Fibroblast of peridontal ligament (primary cell): Measurements from ENCODE around the gene ARTN.

Experiments
- DNase-seq: peaks from one replicate; pipeline ENCODE4 v3.0.0-alpha.2; 2010; ENCODE audit errors: extremely low read depth

The ARTN gene

DNA sequence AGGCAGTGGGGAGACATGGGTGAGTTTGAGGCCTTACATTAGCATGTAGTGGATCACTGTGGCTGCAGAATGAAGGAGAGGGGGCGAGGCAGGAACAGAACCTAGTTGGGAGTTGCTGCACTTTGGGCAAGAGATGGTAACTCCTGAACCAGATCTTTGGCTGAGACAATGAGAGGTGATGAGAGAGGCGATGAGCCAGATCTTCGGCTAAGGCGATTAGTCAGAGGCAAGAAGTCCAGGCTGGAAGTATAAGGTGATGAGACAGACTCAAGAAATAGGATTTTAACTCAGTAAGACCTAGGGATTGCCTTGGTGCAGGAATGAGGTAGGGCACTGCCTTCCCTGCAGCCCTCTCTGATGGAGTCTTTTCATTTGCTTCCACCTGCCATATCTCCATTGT, 9.1 kb upstream of the ARTN start:
- no peak for DNase-seq

DNA sequence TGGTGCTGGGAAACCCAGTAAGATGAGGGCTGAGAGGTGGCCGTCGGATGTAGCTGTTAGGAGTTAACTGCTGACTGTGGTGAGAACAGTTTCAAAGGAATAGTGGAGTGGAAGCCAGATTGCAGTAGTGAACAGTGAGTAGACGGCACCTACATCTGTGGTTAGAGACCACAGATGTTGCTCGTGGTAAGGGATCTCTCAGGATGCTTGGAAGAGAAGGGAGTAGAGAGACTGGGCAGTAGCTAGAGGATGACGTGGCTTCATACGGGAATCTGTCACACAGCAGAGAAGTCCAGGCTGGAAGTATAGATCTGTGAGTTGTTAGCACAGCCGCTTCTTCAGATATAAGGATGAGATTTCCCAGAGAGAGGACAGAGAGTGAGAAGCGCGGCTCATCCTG, 7.8 kb upstream of the ARTN start:
- no peak for DNase-seq

DNA sequence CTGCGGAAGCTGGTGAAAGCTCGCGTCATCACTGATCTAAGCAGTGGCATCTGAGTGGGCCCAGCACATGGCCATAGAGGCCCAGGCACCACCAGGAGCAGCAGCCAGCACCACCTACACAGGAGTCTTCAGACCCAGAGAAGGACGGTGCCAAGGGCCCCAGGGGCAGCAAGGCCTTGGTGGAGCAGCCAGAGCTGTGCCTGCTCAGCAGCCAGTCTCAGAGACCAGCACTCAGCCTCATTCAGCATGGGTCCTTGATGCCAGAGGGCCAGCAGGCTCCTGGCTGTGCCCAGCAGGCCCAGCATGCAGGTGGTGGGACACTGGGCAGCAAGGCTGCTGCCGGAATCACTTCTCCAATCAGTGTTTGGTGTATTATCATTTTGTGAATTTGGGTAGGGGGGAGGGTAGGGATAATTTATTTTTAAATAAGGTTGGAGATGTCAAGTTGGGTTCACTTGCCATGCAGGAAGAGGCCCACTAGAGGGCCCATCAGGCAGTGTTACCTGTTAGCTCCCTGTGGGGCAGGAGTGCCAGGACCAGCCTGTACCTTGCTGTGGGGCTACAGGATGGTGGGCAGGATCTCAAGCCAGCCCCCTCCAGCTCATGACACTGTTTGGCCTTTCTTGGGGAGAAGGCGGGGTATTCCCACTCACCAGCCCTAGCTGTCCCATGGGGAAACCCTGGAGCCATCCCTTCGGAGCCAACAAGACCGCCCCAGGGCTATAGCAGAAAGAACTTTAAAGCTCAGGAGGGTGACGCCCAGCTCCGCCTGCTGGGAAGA, 3.2 kb upstream of the ARTN start:
- DNase-seq = no peak

DNA sequence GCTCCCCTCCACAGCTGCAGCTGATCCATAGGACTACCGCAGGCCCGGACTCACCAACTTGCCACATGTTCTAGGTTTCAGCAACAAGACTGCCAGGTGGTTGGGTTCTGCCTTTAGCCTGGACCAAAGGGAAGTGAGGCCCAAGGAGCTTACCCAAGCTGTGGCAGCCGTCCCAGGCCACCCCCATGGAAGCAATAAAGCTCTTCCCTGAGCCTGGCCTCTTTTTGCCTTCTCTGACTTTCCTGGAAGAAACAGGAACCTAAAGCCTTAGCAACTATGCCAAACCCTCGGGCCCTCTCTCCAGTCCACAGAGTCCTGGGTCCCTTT, 2.7 kb upstream of the ARTN start:
- DNase-seq = no peak

DNA sequence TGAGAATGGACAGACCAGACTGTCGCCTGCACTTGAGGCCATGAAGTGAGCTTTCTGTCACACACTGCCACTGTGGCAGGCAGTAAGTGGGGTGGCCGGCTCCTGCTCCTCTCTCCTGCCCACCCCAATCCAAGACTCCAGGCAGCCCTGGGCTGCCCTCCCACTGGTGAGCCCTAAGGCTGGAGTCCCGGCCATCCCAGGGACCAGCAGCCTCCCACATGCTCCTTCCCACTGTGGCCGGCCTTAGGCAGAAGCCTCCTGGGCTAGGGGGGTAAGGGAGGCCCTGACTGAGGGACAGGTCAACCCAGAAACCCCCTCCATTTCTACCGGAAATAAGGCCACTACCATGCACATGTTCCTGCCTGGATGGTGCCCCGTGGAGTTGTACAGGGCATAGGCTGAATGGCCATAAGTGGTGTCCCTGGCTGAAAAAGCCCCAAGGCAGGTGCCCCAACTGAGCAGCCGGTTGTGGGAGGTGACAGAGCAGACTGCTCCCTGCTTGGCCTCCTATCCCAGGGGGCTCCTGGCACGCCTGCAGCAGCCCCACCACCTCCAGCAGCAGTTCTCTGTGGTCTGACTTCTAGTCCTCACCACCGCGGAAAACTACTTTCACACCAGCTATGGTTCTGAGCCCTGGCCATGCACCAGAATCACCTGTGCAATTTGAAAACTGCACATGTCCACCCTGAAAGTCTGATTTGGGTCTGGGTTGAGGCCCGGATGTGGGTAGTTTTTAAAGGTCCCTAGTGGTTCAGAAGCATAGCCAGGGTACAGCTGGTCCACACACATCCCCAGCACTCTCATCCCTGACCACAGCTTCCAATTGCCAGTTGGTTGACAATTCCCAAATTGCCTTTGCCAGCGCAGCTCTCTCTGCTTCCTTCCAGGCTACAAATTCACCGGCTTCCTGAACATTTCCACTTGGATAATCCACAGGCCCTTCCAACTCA, 1.6 kb upstream of the ARTN start:
- no peak for DNase-seq

DNA sequence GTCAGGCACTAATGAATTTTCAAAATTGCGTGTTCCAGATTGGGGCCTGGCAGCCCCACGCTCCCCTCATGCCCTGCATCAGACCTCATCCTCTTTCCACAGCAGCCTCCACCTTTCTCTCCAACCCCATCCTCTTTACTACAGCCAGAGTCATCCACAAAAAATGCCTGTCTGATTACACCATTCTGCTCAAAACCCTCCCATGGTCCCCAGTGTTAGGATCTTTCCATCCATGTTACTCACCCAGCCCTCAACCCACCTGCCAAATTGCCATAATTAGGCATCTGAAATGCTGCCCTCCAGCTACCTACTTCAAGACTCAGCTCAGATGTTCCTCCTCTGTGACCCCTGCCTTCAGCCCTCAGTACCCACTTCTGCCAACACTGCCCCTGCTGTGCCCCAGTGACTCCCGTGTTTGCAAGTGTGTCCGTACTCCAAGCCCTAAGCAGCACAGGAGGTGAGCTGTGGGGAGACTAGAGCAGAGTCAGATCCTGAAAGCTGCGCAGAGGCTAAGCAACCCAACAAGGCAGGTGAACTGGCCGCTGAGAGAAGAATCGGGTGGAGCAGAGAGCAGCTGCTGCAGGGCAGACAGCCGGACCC, 715 bp upstream of the ARTN start:
- DNase-seq = peak; percentile 52

DNA sequence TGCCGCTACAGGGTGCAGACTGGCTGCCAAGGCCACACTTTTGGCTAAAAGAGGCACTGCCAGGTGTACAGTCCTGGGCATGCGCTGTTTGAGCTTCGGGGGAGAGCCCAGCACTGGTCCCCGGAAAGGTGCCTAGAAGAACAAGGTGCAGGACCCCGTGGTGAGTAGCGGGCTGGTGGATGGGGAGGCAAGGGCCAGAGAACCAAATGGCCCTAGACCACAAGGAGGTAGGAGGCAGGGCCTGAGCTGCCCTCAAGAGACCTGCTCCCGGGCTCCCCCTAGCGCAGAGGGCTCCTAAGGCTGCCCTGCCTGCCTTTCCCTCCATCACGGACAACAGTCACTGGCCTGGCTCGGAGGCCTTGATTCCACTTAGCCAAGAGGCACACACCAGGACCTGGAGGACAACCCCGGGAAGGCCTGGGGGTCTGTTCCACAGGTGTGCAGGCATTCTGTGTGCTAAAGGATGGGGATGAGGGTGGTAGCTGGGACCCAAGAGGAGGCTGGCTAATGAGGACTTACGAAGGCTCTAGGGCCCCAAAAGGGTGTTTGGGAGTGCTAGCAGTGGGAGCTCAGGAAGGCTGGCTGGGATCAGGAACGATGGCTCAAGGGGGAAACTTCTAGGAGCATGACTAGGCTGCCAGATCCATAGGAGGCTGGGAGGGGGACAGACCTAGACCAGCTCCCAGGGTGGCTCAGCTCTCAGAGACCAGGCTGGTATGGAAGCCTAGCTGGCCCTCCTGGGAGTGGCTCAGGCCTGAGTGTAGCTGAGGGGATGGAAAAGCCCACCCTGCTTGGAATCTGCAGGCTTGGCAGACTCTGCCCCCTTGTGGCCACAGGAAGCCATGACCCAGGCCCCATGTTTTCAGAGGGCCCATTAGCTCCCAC, 742 bp downstream of the ARTN start:
- DNase-seq = peak; percentile 61

DNA sequence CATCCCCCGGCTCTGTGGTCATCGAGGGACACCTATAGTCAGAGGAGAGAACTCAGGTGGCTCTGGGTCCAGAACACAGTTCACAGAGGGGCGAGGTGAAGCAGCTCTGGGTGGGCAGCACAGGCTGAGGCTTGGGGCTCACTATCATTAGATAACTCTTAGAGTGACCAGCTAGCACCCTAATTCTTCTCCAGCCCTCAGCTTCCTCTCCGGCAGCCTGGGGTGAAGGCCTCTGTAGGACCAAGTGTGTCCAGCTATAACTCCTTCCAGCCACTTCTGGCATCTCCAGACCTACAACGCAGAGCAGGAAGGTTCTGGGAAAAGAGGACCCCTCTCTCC, 1.4 kb downstream of the ARTN start:
- DNase-seq = no peak

DNA sequence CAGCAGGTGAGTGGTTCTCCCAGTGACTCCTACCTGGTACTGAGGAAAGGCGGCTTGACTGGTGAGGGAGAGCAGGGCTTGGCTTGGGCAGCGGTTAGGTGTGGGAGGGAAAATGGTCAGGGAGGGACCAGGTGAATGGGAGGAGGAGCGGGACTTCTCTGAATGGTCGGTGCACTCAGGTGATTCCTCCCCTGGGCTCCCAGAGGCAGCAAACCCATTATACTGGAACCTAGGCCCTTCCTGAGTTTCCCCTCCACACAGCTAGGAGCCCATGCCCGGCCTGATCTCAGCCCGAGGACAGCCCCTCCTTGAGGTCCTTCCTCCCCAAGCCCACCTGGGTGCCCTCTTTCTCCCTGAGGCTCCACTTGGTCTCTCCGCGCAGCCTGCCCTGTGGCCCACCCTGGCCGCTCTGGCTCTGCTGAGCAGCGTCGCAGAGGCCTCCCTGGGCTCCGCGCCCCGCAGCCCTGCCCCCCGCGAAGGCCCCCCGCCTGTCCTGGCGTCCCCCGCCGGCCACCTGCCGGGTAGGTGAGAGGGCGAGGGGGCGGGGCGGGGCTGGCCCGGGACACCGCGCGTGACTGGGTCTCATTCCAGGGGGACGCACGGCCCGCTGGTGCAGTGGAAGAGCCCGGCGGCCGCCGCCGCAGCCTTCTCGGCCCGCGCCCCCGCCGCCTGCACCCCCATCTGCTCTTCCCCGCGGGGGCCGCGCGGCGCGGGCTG, 2.3 kb downstream of the ARTN start:
- no peak for DNase-seq

DNA sequence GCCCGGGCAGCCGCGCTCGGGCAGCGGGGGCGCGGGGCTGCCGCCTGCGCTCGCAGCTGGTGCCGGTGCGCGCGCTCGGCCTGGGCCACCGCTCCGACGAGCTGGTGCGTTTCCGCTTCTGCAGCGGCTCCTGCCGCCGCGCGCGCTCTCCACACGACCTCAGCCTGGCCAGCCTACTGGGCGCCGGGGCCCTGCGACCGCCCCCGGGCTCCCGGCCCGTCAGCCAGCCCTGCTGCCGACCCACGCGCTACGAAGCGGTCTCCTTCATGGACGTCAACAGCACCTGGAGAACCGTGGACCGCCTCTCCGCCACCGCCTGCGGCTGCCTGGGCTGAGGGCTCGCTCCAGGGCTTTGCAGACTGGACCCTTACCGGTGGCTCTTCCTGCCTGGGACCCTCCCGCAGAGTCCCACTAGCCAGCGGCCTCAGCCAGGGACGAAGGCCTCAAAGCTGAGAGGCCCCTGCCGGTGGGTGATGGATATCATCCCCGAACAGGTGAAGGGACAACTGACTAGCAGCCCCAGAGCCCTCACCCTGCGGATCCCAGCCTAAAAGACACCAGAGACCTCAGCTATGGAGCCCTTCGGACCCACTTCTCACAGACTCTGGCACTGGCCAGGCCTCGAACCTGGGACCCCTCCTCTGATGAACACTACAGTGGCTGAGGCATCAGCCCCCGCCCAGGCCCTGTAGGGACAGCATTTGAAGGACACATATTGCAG, 3.0 kb downstream of the ARTN start:
- no peak for DNase-seq

DNA sequence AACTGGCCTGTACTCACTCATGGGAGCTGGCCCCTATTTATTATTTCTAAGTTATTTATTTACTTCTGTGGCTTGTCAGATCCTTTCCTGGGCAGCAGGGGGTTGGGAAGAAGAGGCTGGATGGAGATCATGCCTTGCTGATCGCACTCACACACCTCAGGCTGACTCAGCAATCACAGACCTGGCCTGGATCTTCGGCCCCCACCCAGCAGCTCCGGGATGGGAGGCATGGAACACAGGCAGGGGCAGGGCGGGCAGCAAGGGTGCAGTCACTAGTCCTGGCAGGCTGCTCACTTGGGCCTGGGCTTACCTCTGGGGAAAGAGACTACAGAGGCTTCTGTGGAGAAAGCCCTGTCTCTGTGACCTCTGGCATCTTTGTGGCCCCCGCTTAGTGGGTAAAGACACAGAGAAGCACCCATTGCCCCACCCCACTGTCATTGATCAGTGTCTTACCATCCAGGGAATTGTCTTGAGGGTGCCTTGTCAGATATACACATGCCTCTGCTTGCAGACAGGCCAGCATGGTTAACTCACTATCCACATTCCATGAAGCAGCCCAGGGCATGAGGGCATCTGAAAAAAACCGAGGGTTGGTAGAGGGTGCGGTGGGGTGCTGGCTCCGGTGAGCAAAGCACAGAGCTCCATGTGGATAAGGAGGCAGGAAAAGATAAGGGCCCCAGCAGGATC, 3.7 kb downstream of the ARTN start:
- no peak for DNase-seq

DNA sequence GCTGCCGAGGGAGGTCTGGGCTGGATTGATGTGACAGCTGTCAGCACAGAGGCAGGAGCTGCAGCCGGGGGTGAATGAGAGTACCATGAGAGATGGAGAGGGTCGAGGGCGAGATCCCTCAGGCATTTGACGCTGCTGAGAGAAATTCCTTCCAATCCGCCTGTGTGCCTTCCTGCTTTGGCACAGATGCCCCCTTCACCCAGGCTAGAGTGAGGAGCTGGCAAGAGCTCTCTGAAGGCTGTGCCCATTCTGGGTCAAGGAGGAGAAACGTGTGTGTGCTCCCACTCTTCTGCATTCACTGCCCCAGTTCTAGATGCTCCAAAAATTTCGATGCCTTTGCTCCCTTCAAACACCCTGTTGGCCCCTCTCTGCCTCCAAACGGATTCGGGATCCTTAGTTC, 4.8 kb downstream of the ARTN start:
- no peak for DNase-seq

DNA sequence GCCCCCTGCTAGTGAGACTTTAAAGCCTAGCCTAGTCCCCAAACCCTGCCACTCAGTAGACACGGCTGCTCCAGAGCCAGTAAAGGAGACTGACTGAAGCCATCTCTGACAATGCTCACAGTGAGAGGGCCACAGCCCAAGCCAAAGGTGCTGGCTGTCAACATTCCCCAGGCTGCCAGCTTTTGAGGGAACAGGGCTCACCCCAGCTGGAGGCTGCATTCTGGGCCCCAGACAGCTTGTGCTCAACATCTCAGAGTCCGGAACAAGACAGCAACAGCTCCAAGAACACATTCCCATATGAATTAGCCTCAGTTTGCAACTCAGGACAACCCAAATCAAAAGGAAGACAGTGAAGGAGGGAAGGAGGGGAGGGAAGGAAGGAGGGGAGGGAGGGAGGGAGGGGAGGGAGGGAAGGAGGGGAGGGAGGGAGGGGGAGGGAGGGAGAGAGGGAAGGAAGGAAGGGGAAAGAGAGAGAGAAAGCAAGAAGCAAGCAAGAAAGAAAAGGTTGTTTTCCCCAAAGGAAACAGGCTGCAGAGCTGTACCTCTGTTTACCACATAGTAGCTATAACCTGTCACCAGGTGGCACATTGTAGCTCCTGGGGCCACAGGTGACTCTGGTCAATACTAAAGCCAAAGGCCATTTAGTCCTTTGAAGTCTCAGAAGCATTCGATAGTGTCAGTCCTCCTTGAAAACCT, 5.4 kb downstream of the ARTN start:
- no peak for DNase-seq

DNA sequence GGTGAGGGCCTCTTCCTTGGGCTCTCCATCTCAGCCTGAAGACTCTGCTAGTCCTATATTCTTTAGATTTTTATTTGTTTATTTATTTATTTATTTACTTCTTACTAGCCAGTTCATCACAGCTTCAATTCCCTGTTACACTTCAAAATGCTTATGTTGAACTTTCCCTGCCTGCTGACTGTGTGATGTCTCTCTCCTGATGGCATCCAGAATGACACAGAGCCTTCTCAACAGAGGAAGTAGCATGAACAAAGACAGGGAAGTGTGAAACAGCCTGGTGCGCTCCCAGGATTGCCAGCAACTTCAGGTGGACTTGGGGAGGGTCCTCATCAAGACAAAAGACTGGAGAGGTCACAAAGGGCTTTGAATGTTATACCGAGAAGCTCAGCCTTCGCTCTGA, 8.8 kb downstream of the ARTN start:
- DNase-seq = no peak

DNA sequence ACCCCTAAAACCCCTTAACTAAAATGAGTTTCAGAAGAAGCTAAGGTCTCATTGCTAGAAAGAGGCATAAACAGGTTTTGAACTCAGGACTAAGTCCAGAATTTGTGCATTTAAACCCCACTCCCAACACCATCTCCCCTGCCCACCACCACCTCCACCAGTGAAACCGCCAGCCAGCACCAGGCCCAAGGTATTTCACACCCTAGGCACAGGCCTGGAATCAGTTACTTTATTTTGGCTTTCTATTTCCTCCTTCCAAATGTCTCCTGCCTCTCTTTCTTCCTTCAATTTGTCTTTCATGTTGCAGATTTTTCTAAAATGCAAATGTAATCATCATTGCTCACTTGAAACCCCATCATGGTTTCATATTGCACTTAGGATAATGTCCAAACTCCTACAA, 11.3 kb downstream of the ARTN start:
- no peak for DNase-seq

DNA sequence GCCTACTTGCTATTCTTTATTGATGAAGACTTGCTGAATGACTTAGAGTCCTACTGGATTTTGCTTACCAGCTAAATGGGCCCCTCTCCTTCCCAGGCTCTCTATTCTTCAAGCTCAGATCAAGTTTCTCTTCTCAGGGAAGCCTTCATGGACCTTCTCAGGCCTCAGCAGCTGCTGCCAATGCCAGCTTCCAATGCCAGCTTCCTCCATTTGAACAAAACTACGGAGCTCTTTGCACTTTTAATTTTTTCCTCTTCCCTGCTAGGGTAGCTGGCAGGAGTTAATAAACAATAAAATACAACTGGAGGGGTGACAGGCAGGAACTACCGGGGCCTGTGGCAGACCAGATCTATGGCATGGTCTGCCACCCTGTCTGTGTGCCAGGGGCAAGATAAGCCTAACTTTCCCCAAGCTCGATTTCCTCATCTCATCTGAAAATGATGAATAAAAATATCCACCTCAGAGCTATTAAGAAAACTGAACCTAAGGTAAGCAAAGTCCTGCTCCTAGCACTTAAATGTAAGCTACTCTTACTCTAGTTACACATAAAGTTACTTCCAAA, 12.2 kb downstream of the ARTN start:
- DNase-seq = no peak

DNA sequence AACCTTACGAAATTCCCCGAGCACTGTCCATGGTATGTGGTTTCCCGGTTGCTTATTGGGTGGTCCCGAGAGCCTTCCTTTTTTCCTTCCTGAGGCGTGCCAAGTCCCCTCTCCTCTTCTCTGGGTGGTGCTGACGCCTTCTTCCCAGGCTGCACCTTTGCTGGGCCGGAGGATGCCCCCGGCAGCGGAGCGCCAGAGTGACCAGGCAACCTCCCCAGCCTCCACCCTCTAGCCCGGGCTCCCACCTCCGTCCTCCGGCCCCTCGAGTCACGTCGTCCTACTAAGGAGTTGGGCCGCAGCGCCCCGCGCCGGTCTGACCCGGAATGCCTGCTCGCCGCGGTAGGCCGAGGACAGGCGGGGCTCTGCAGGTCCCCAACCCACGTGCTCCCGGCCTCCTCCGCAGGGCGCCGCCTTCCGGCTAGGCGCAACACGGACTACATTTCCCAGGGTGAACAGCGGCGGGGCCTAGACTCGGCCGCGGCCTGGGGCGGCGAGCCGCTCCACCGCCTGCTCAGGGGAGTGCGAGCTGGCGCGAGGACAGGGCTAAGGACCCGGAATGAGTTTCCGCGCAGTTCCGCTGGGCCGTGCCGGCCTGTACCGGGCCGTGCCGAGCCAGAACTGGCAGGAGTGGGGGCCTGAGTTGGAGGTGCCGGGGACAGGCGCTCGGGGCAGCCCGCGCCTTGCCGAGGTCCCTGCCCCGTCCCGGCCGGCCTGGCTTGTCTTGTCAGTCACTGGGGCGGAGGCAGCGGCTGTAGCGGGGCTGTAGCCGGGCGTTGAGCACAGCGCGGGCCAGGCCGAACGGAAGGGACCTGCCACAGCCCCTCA, 12.8 kb downstream of the ARTN start, which contains the start of gene IPO13:
IPO13 (plus strand) TSS at position 715 of the 825 bp plus-strand sequence. CDS start 651 bp downstream, outside the sequence.
- DNase-seq = peak; percentile 90
